Activated T-helper 2 cell treated with anti-CD3 and anti-CD28 coated beads, Interferon-gamma antibody, Interleukin-2, Interleukin-4, amounts not matched to agents 10 μg/mL and 5 μg/mL and 100 μg/mL, durations not matched to agents 14 hours and 24 hours and 36 hours (primary cell): ENCODE measurements around the gene BZW1. TPM values are rescaled to one million over a fixed set of nuclear protein-coding genes. Genes with fewer than 3 reads are reported as not detected.
"Not testable (repeated sequence)": the region's sequence is repeated elsewhere in the genome, so short reads cannot be mapped to it uniquely, and the experiment has no call there.

Experiments
- DNase-seq: peaks from one replicate; pipeline ENCODE4 v3.0.0; 2021; ENCODE audit warnings: low spot score
- H3K27ac Mint-ChIP-seq: one replicate; pipeline ENCODE4 v1.8.0; 2021; ENCODE audit warnings: mixed read lengths
- H3K27me3 Mint-ChIP-seq: one replicate; pipeline ENCODE4 v1.8.0; 2021; ENCODE audit warnings: low read depth, mixed read lengths
- H3K36me3 Mint-ChIP-seq: one replicate; pipeline ENCODE4 v1.8.0; 2021; ENCODE audit warnings: low read depth, mixed read lengths
- H3K4me1 Mint-ChIP-seq: one replicate; pipeline ENCODE4 v1.8.0; 2021; ENCODE audit warnings: low read depth, mixed read lengths
- H3K4me3 Mint-ChIP-seq: one replicate; pipeline ENCODE4 v1.8.0; 2021; ENCODE audit warnings: low read depth, mild to moderate bottlenecking, moderate library complexity, mixed read lengths
- H3K9me3 Mint-ChIP-seq: one replicate; pipeline ENCODE4 v1.8.0; 2021; ENCODE audit warnings: mixed read lengths
- intact Hi-C: fragments of 100-400 bp; cut with micrococcal nuclease; formaldehyde crosslinking; loops from one replicate; pipeline ENCODE4 v1.15.1; 2023
- total RNA-seq: library from RNA; stranded (reverse); gene quantifications from 2 replicates; pipeline ENCODE4 v1.2.3, GENCODE V29; 2022

BZW1 gene
- total RNA-seq, 1 donor from 2014 or later, result 571 TPM

DNA sequence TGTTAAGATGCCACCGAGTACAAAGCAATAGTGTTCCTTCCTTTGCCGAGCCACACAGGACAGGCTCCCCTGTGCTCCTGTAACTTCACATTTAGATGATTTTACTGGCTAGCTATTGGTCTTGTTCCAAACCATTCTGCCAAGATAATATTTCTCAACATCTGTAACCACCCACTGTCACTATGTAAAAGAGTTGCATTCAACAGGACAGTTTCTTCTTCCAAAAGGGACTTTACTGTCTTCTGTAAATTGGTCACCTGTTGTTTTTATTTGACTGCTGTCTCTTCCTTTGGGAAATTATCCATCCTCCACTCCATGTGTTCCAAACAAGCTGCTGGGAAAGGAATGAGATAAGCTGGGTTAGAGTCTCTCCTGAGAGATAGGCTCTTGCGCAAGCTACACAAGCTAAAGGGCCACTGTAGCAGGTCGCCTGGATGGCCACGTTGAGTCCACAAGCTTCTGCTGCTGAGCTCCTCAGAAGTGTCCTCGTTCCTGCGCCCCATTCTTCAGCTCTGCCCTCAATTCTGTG lies 14.4 kb upstream of the BZW1 start:
- intact Hi-C loops, result no loop called here
- Mint-ChIP-seq H3K4me3 (no peak overlapping the region), H3K36me3 (peaks cover 4% of the 10 kb centered on the region), H3K9me3 (peaks cover 5% of the 10 kb centered on the region), H3K27ac (no peak overlapping the region), H3K27me3 (peaks cover 9% of the 10 kb centered on the region), H3K4me1 (peaks cover 11% of the 10 kb centered on the region)
- DNase-seq, result no peak

DNA sequence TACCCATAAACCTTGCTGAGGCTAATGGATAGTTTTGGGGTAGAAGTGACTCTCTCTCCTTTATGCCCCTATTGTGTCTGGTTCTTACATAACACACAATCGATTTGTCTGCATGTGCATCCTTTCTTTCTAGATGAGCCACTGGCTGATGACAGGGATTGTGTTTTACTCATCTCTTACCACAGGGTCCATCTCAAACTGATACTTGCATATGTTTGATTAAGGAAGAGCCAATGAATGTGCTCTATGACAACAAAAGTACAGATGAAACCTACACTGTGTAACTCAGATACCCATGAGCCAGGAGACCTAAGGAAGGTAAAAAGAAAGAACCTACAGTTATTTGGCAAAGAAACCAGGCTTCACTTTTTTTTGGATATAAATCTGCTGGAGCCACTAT lies 13.2 kb upstream of the BZW1 start:
- H3K9me3 Mint-ChIP-seq, result peaks cover 5% of the 10 kb centered on the region
- no peak overlapping the region for H3K27ac Mint-ChIP-seq
- H3K27me3 Mint-ChIP-seq, result peaks cover 10% of the 10 kb centered on the region
- no peak for DNase-seq
- peaks cover 11% of the 10 kb centered on the region for H3K4me1 Mint-ChIP-seq
- intact Hi-C loops, result no loop called here
- peaks cover 4% of the 10 kb centered on the region for H3K36me3 Mint-ChIP-seq
- H3K4me3 Mint-ChIP-seq, result no peak overlapping the region

DNA sequence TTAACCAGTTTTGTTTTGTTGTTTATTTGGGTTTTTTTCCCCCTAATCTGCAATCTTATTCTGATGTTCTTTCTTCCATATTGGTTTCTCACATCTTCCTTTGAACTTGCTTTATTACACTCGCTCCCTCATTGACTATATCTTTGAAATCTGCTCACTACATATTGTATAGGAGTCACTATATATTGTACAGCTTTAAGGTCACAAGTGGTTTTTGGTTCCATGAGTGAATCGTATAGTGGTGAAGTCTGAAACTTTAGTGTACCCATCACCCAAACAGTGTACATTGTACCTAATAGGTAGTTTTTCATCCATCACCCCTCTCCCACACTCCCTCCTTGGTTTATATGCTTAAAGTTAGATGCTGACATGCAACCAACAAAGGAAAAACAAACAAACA lies 11.3 kb upstream of the BZW1 start:
- peaks cover 16% of the 10 kb centered on the region for H3K27me3 Mint-ChIP-seq
- H3K4me3 Mint-ChIP-seq, result no peak overlapping the region
- H3K36me3 Mint-ChIP-seq, result peaks cover 4% of the 10 kb centered on the region
- no peak overlapping the region for H3K27ac Mint-ChIP-seq
- peaks cover 11% of the 10 kb centered on the region for H3K4me1 Mint-ChIP-seq
- no peak for DNase-seq
- intact Hi-C loops, result loop anchor here (1.0 to 2.0 kb wide), 2 partner anchors 14 to 36 kb away; no protein-coding TSS in a partner anchor
- H3K9me3 Mint-ChIP-seq, result peaks cover 5% of the 10 kb centered on the region

DNA sequence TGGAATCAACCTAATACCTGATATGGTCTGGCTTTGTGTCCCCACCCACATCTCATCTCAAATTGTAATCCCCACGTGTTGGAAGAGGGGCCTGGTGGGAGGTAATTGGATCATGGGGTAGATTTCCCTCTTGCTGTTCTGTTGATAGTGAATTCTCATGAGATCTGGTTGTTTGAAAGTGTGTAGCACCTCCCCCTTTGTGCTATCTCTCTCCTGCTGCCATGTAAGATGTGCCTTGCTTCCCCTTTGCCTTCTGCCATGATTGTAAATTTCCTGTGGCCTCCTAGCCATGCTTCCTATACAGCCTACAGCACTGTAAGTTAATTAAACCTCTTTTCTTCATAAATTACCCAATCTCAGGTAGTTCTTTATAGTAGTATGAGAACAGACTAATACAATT lies 10.3 kb upstream of the BZW1 start:
- not testable (repeated sequence) for H3K36me3 Mint-ChIP-seq, H3K9me3 Mint-ChIP-seq, H3K27ac Mint-ChIP-seq, DNase-seq, H3K4me3 Mint-ChIP-seq
- H3K27me3 Mint-ChIP-seq, result peaks cover 16% of the 10 kb centered on the region
- peaks cover 11% of the 10 kb centered on the region for H3K4me1 Mint-ChIP-seq
- intact Hi-C loops, result loop anchor here (2.0 kb wide), 1 partner anchor 37 kb away; no protein-coding TSS in a partner anchor

DNA sequence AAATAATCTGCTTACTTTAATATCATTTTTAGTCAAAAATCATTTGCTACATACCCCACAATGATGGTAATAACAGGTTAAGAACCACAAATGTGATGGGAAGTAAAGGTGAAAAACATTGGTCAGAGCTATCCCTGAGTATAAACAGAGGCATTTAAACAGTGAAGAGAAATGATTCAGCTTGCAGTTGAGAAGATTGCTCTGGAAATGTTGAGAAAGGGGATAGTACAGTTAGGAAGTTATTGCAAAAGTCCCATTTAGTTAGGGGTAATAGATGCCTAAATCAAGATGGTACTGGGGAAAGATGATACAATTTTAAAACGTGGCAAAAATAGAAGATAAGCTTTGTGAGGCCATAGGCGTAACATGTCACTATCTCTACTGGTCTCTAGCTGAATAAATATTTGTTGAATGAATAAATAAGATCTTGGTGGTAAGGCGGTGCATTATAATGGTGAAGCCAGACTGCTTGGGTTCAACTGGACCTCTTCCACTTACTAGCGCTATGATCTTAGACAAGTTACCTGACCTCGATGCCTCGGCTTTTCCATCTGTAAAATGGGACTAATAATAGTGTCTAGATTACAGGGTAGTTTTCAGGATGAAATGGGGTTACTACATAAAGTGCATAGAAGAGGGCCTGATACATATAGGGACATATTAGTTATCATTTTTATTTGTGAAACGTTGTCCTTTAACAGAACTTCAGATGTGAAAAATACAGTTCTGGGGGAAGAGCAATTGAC lies 2.0 kb upstream of the BZW1 start:
- no peak for DNase-seq
- Mint-ChIP-seq H3K36me3 (peaks cover 26% of the 10 kb centered on the region), H3K9me3 (no peaks in the 10 kb centered on the region), H3K27ac (no peak overlapping the region), H3K27me3 (peaks cover 3% of the 10 kb centered on the region), H3K4me3 (peak overlapping the region; percentile 88), H3K4me1 (peaks cover 28% of the 10 kb centered on the region)
- intact Hi-C loops, result loop anchor here (2.0 to 5.0 kb wide), 3 partner anchors 282 to 852 kb away; partner anchors contain the start of genes CFLAR, MAIP1, SGO2 and TYW5

DNA sequence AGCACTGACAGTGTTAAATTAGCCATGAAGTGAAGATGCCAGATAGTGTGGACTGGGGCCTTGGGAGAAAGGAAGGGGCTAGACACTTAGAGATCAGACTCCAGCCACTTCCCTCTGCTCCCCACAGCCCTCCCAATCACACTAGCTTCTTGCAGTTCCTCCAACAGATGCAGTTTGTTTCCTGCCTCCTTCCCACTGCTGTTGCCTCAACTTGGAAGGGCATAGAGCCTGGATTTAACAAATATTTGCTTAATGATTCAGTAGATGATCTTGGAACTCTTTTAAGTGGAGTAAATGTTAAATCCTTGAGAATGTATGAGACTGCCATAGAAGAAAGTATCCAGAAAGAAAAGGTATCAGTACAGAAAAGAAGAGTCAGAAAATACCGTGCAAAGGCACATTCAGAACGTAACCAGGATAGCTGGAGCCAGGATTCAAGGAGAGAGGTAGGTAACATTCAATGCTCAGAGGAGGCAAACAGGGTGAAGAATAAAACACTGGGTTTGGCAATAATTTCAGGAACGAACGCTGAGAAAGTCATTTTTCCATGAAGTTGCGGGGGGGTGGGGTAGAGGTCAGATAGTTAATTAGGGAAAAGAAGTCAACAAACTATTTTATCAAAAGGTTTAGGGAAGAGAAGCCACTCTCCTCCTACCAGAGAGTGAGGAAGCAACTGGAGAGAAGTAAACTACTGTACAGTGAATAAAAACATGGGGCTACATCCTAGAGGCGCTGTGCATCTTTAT lies 1.3 kb upstream of the BZW1 start:
- H3K4me3 Mint-ChIP-seq, result peak overlapping the region; percentile 88
- peaks cover 35% of the 10 kb centered on the region for H3K4me1 Mint-ChIP-seq
- H3K9me3 Mint-ChIP-seq, result no peaks in the 10 kb centered on the region
- peak overlapping the region; percentile 96 for H3K27ac Mint-ChIP-seq
- intact Hi-C loops, result loop anchor here (2.0 to 5.0 kb wide), 3 partner anchors 283 to 853 kb away; partner anchors contain the start of genes CFLAR, MAIP1, SGO2 and TYW5
- no peaks in the 10 kb centered on the region for H3K27me3 Mint-ChIP-seq
- DNase-seq, result no peak
- peaks cover 34% of the 10 kb centered on the region for H3K36me3 Mint-ChIP-seq

DNA sequence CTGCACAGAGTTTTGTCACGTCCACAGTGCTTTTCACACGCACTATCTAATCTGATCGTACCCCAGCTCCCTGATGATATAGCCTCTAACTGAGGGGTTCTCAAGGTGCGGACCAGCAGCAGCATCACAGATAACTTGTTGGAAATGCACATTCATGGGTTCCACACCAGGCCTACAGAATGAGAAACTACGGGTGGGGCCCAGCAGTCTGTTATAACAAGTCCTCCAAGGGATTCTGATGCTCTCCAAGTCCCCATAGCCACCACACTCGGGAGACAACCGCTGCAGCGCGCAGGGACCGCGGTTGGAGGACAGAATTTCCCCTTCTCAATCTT lies 745 bp upstream of the BZW1 start:
- H3K4me1 Mint-ChIP-seq, result peaks cover 39% of the 10 kb centered on the region
- H3K9me3 Mint-ChIP-seq, result no peaks in the 10 kb centered on the region
- intact Hi-C loops, result loop anchor here (1.0 to 5.0 kb wide), 7 partner anchors 46 to 854 kb away; partner anchors contain the start of genes CFLAR, HYCC2, MAIP1 and NIF3L1
- H3K27me3 Mint-ChIP-seq, result no peaks in the 10 kb centered on the region
- H3K36me3 Mint-ChIP-seq, result peaks cover 39% of the 10 kb centered on the region
- H3K27ac Mint-ChIP-seq, result peak overlapping the region; percentile 96
- DNase-seq, result no peak
- peak overlapping the region; percentile 88 for H3K4me3 Mint-ChIP-seq

DNA sequence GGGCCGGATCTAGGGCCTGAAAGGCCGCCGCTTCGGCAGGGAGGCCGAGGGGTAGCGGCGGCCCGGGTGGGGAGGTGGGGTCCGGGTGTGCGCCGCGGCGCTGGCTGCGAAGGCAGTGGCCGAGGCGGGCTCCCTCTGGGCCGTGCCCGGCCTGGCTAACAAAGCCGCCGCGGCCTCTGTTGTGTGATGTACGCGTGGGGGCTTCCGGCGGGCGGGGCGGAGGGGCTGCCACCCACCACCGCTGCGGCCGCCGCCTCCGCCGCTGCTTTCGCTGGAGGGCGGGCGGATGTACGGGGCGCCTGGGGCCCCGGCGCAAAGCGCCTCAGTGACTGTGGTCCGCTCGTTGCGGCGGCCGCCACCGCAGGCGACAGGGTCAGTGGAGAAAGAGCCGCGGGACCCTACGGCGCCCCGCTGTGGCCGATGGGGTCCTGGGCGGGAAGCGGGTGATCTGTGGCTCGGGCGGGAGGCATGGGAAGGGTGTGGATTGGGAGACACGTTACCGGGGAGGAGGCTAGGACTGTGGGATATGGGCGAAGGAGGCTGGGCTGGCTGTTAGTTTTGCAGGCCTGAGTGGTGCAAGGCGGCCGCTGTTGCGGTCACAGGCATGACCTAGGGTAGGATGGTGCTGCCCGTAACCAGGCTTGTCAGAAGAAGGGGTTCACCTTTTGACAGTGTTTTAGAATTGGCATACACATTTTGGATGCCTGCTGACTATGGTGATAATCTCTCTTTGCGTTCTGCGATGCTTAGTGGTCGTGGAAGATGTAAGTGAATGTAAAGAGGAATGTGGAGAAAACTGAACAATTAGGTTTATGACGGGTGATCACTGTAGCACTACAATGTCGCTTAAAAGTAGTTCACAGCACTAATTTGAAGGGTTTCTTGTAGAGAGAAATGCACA lies 662 bp downstream of the BZW1 start:
- no peaks in the 10 kb centered on the region for H3K9me3 Mint-ChIP-seq
- peak overlapping the region; percentile 97 for H3K4me3 Mint-ChIP-seq
- H3K36me3 Mint-ChIP-seq, result peaks cover 53% of the 10 kb centered on the region
- H3K27ac Mint-ChIP-seq, result peak overlapping the region; percentile 95
- H3K4me1 Mint-ChIP-seq, result peaks cover 42% of the 10 kb centered on the region
- intact Hi-C loops, result loop anchor here (2.0 to 5.0 kb wide), 3 partner anchors 26 to 855 kb away; partner anchors contain the start of genes MAIP1, SGO2 and TYW5
- DNase-seq, result peak; percentile 61
- no peaks in the 10 kb centered on the region for H3K27me3 Mint-ChIP-seq

DNA sequence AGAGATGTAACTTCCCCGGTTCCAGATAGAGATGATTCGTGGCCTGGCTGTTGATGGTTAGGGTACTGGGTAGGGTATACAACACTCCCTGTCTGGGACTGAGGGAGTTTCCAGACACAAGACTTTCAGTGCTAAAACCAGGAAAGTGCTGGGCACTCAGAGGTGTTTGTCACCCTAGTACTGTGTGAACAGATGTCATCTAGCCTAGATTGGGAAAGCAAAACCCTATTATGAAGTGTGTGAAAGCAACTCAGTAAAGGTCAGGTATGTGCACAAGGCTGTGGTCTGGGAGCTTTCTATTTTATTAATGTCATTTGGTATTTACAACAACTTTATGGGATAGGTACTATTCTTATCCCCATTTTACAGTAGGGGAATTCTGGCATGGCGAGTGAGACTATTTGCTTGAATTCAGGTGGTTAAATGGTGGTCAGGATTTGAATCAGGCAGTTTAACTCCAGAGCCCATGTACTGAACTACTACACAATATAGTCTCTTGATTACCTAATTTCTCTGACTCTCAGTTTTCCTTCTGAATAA lies 2.6 kb downstream of the BZW1 start:
- DNase-seq, result no peak
- H3K27ac Mint-ChIP-seq, result peak overlapping the region; percentile 85
- H3K9me3 Mint-ChIP-seq, result no peaks in the 10 kb centered on the region
- H3K36me3 Mint-ChIP-seq, result peaks cover 73% of the 10 kb centered on the region
- intact Hi-C loops, result loop anchor here (1.0 to 5.0 kb wide), 7 partner anchors 14 to 857 kb away; partner anchors contain the start of genes MAIP1, SGO2 and TYW5
- peaks cover 49% of the 10 kb centered on the region for H3K4me1 Mint-ChIP-seq
- H3K4me3 Mint-ChIP-seq, result peak overlapping the region; percentile 77
- H3K27me3 Mint-ChIP-seq, result no peaks in the 10 kb centered on the region

DNA sequence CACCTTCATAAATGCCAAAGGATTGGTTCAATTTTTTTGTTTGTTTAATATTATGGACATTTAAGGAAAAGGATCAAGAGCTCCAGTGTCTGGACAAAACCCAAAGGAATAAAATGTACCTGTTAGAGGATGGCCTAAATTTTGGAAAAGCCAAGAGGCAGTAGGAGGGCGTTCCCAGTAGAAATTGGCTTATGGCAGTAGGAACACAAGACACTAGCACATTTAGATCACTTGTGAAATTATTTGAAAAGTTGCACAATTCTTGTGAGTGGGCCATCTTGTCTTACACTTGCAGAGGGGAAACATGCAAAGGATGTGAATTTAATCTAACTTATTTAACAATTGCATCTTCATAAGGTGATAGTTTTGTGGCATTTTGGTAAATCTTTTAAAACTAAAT lies 3.2 kb downstream of the BZW1 start:
- H3K36me3 Mint-ChIP-seq, result peaks cover 79% of the 10 kb centered on the region
- no peak for DNase-seq
- no peaks in the 10 kb centered on the region for H3K9me3 Mint-ChIP-seq
- H3K4me3 Mint-ChIP-seq, result peak overlapping the region; percentile 77
- no peaks in the 10 kb centered on the region for H3K27me3 Mint-ChIP-seq
- peak overlapping the region; percentile 85 for H3K27ac Mint-ChIP-seq
- intact Hi-C loops, result loop anchor here (1.0 to 5.0 kb wide), 7 partner anchors 15 to 858 kb away; partner anchors contain the start of genes MAIP1, SGO2 and TYW5
- peaks cover 46% of the 10 kb centered on the region for H3K4me1 Mint-ChIP-seq

DNA sequence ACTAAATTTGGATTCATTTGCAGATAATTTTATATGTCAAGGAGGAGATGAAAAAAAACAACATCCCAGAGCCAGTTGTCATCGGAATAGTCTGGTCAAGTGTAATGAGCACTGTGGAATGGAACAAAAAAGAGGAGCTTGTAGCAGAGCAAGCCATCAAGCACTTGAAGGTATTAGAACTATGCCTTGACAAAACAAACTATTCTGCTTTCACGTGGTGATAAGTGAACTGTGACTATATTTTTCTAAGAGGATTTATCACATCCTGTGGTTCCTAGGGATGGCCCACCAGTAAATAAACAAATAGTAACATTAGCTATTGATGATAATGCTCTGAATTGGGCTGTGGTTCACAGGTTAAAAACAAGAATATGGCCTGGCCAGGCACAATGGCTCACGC lies 7.0 kb downstream of the BZW1 start:
- peaks cover 82% of the 10 kb centered on the region for H3K36me3 Mint-ChIP-seq
- DNase-seq, intact Hi-C loops, H3K9me3 Mint-ChIP-seq, H3K4me3 Mint-ChIP-seq, H3K27me3 Mint-ChIP-seq: not testable (repeated sequence)
- H3K4me1 Mint-ChIP-seq, result peaks cover 37% of the 10 kb centered on the region
- peak overlapping the region; percentile 35 for H3K27ac Mint-ChIP-seq
